H1 (cell line): ENCODE data around the gene KLF13. TPM values are rescaled to one million over a fixed set of nuclear protein-coding genes. Genes with fewer than 3 reads are reported as not detected.

Source experiments
- CTCF ChIA-PET: fragments of 300-600 bp; sonication (Branson Sonifier 250); formaldehyde crosslinking; loops from one replicate; lab custom pipeline; 2021; ENCODE audit not compliant: partially characterized antibody; lab: Charles Lee
- POLR2A ChIA-PET: fragments of 300-600 bp; sonication (Branson Sonifier 250); formaldehyde crosslinking; loops from one replicate; lab custom pipeline; 2021; ENCODE audit warnings: inconsistent platforms; ENCODE audit not compliant: partially characterized antibody; lab: Charles Lee
- DNase-seq, 2 experiments: peaks; one replicate each; pipeline versions ENCODE4 v3.0.0 to v3.0.0-alpha.2; 2010 to 2022; ENCODE audit warnings: low spot score in 2 of 2, low read depth in 1 of 2, mixed read lengths in 1 of 2
- FAIRE-seq: peaks from 2 replicates; lab custom pipeline; 2011; peaks lifted over from hg19 to GRCh38; lab: Jason Lieb, UNC
- H2AFZ ChIP-seq: 2 replicates; pipeline ENCODE4 v1.8.1; 2012; ENCODE audit warnings: low read length, inconsistent platforms
- H2AK5ac ChIP-seq: 2 replicates; pipeline ENCODE4 v1.6.1; 2013; ENCODE audit warnings: low read depth, low read length
- H2BK120ac ChIP-seq: replicated peaks from 2 replicates; pipeline ENCODE3; 2013; ENCODE audit warnings: low read depth, low read length, inconsistent platforms
- H2BK12ac ChIP-seq: 2 replicates; pipeline ENCODE4 v1.6.1; 2013; ENCODE audit warnings: low read depth, low read length
- H2BK15ac ChIP-seq: 2 replicates; pipeline ENCODE4 v1.6.1; 2013; ENCODE audit warnings: low read length
- H2BK20ac ChIP-seq: 2 replicates; pipeline ENCODE4 v1.6.1; 2013; ENCODE audit warnings: low read length
- H2BK5ac ChIP-seq: 2 replicates; pipeline ENCODE4 v1.6.1; 2013; ENCODE audit warnings: low read depth, low read length
- H3K14ac ChIP-seq: 2 replicates; pipeline ENCODE4 v1.6.1; 2013; ENCODE audit warnings: inconsistent platforms; ENCODE audit not compliant: insufficient read length
- H3K18ac ChIP-seq: 2 replicates; pipeline ENCODE4 v1.6.1; 2013; ENCODE audit warnings: low read length; ENCODE audit errors: extremely low read depth
- H3K23ac ChIP-seq: 2 replicates; pipeline ENCODE4 v1.6.1; 2013; ENCODE audit warnings: inconsistent platforms; ENCODE audit not compliant: insufficient read length
- H3K23me2 ChIP-seq: 2 replicates; pipeline ENCODE4 v1.6.1; 2013; ENCODE audit warnings: low read depth, low read length
- H3K27ac ChIP-seq: 2 replicates; pipeline ENCODE4 v1.6.1; 2011; ENCODE audit warnings: low read depth, low read length, inconsistent platforms
- H3K27me3 ChIP-seq, 4 experiments: replicated peaks in 1 of 4; 1 replicate in 1 of 4; 2 replicates in 3 of 4; pipeline versions ENCODE4 v1.6.1 to v1.8.1; 2011 to 2013; ENCODE audit warnings: low read length in 3 of 4, mild to moderate bottlenecking in 3 of 4, inconsistent platforms in 2 of 4, mixed read lengths in 2 of 4, moderate library complexity in 1 of 4; ENCODE audit not compliant: control insufficient read depth in 3 of 4, insufficient read depth in 3 of 4; ENCODE audit errors: extremely low read depth in 1 of 4
- H3K36me3 ChIP-seq, 4 experiments: 2 replicates each; pipeline versions ENCODE4 v1.6.1 to v1.8.1; 2011 to 2013; ENCODE audit warnings: mild to moderate bottlenecking in 4 of 4, low read length in 3 of 4, moderate library complexity in 2 of 4, control low read depth in 1 of 4, inconsistent platforms in 1 of 4; ENCODE audit not compliant: insufficient read depth in 4 of 4, control insufficient read depth in 2 of 4
- H3K4ac ChIP-seq: replicated peaks from 2 replicates; pipeline ENCODE3; 2013; ENCODE audit warnings: low read length, low read depth, mixed read lengths, inconsistent platforms; ENCODE audit not compliant: insufficient read length
- H3K4me1 ChIP-seq, 4 experiments: replicated peaks in 1 of 4; 1 replicate in 1 of 4; 2 replicates in 3 of 4; pipeline versions ENCODE4 v1.6.1 to v1.8.1; 2011 to 2013; ENCODE audit warnings: low read length in 3 of 4, inconsistent platforms in 2 of 4, mixed read lengths in 1 of 4; ENCODE audit not compliant: insufficient read depth in 4 of 4, control insufficient read depth in 3 of 4
- H3K4me2 ChIP-seq, 2 experiments: 2 replicates each; pipeline versions ENCODE4 v1.6.1 to v1.8.1; 2011 to 2013; ENCODE audit warnings: low read depth in 2 of 2, low read length in 2 of 2, control low read depth in 1 of 2, inconsistent platforms in 1 of 2, mild to moderate bottlenecking in 1 of 2; ENCODE audit not compliant: insufficient read depth in 1 of 2
- H3K4me3 ChIP-seq, 4 experiments: fragments of 200-600, 300-600 bp in 1 of 4; sonication (generic), shearing (Covaris generic), sonication (Bioruptor Twin) in 1 of 4; 2 replicates each; pipeline versions ENCODE4 v1.5.1 to v1.8.1; 2011 to 2016; ENCODE audit warnings: low read length in 4 of 4, low read depth in 3 of 4, control low read depth in 2 of 4, inconsistent platforms in 2 of 4, mild to moderate bottlenecking in 2 of 4, mixed read lengths in 1 of 4, moderate library complexity in 1 of 4; ENCODE audit not compliant: insufficient read depth in 2 of 4; ENCODE audit errors: extremely low read depth in 1 of 4
- H3K56ac ChIP-seq: replicated peaks from 2 replicates; pipeline ENCODE3; 2013; ENCODE audit warnings: low read depth, mild to moderate bottlenecking, mixed read lengths, low read length, inconsistent platforms; ENCODE audit not compliant: insufficient read length
- H3K79me1 ChIP-seq: 2 replicates; pipeline ENCODE4 v1.6.1; 2013; ENCODE audit warnings: low read depth, low read length, control low read depth
- H3K79me2 ChIP-seq, 2 experiments: 2 replicates each; pipeline versions ENCODE4 v1.6.1 to v1.8.1; 2012 to 2013; ENCODE audit warnings: low read length in 2 of 2, mild to moderate bottlenecking in 2 of 2, inconsistent platforms in 1 of 2; ENCODE audit not compliant: insufficient read depth in 2 of 2, control insufficient read depth in 1 of 2
- H3K9ac ChIP-seq, 4 experiments: replicated peaks in 1 of 4; 1 replicate in 1 of 4; 2 replicates in 3 of 4; pipeline versions ENCODE4 v1.6.1 to v1.8.1; 2011 to 2013; ENCODE audit warnings: low read depth in 3 of 4, low read length in 3 of 4, control low read depth in 2 of 4, mild to moderate bottlenecking in 2 of 4, moderate library complexity in 2 of 4, inconsistent platforms in 1 of 4; ENCODE audit errors: extremely low read depth in 1 of 4
- H3K9me3 ChIP-seq, 2 experiments: 2 replicates each; pipeline versions ENCODE4 v1.6.1 to v1.8.1; 2012 to 2013; ENCODE audit warnings: mild to moderate bottlenecking in 2 of 2, moderate library complexity in 2 of 2, control low read depth in 1 of 2, inconsistent platforms in 1 of 2, low read depth in 1 of 2, low read length in 1 of 2, mixed read lengths in 1 of 2; ENCODE audit not compliant: insufficient read depth in 2 of 2
- H4K20me1 ChIP-seq, 2 experiments: replicated peaks in 1 of 2; 2 replicates each; pipeline versions ENCODE3 to v1.8.1; 2011 to 2013; ENCODE audit warnings: inconsistent platforms in 2 of 2, low read length in 2 of 2, mild to moderate bottlenecking in 1 of 2; ENCODE audit not compliant: insufficient read depth in 2 of 2, control insufficient read depth in 1 of 2
- H4K5ac ChIP-seq: 2 replicates; pipeline ENCODE4 v1.6.1; 2013; ENCODE audit warnings: low read length, low read depth, mixed read lengths, inconsistent platforms; ENCODE audit not compliant: insufficient read length
- H4K8ac ChIP-seq: 2 replicates; pipeline ENCODE4 v1.8.0; 2013; ENCODE audit warnings: mild to moderate bottlenecking, moderate library complexity, low read length, inconsistent platforms; ENCODE audit not compliant: insufficient read depth; ENCODE audit errors: extremely low read depth
- H4K91ac ChIP-seq: replicated peaks from 2 replicates; pipeline ENCODE3; 2013; ENCODE audit warnings: low read length, mixed read lengths, inconsistent platforms; ENCODE audit not compliant: insufficient read length
- BACH1 ChIP-seq: IDR thresholded peaks from 2 replicates; pipeline ENCODE4 v1.6.1; 2012; ENCODE audit warnings: low read length, improper control_type of control experiment
- CBX5 ChIP-seq: fragments of 300-800, 300-1000 bp; sonication (generic); IDR thresholded peaks from 2 replicates; pipeline ENCODE4 v1.7.1; 2016; ENCODE audit warnings: antibody characterized with exemption, low read length, low read depth
- CHD2 ChIP-seq: IDR thresholded peaks from 2 replicates; pipeline ENCODE4 v1.6.1; 2012; ENCODE audit warnings: low read length, improper control_type of control experiment
- CTBP2 ChIP-seq: IDR thresholded peaks from 2 replicates; pipeline ENCODE4 v1.7.0; 2011; ENCODE audit warnings: borderline replicate concordance, mild to moderate bottlenecking, moderate library complexity, mixed read lengths, low read length; ENCODE audit not compliant: insufficient read depth, insufficient read length
- HDAC2 ChIP-seq, 2 experiments: fragments of 300-600 bp in 1 of 2; sonication (generic) in 1 of 2; IDR thresholded peaks; 2 replicates each; pipeline ENCODE4 v1.6.1; 2011 to 2012; ENCODE audit warnings: low read depth in 2 of 2, low read length in 2 of 2, mild to moderate bottlenecking in 2 of 2, moderate library complexity in 2 of 2, borderline replicate concordance in 1 of 2, inconsistent platforms in 1 of 2
- JUN ChIP-seq: IDR thresholded peaks from 2 replicates; pipeline ENCODE4 v1.6.1; 2011; ENCODE audit warnings: low read depth, mild to moderate bottlenecking, improper control_type of control experiment, low read length
- KDM5A ChIP-seq: fragments of 200-600 bp; IDR thresholded peaks from 2 replicates; pipeline ENCODE4 v1.7.1; 2012; ENCODE audit warnings: mild to moderate bottlenecking, low read length, inconsistent platforms, mixed read lengths
- NRF1 ChIP-seq: IDR thresholded peaks from 2 replicates; pipeline ENCODE4 v1.6.1; 2011; ENCODE audit warnings: mild to moderate bottlenecking, low read depth, low read length, improper control_type of control experiment
- SP2 ChIP-seq: IDR thresholded peaks from 2 replicates; pipeline ENCODE4 v1.6.1; 2012; ENCODE audit warnings: mild to moderate bottlenecking, low read length, inconsistent platforms
- TAF7 ChIP-seq: optimal IDR thresholded peaks from 2 replicates; pipeline ENCODE3; 2011; ENCODE audit warnings: low read depth, mild to moderate bottlenecking, inconsistent platforms, low read length, moderate library complexity, borderline replicate concordance
- TBP ChIP-seq: IDR thresholded peaks from 2 replicates; pipeline ENCODE4 v1.6.1; 2011; ENCODE audit warnings: low read depth, low read length, improper control_type of control experiment
- TCF12 ChIP-seq: IDR thresholded peaks from 2 replicates; pipeline ENCODE4 v1.6.1; 2011; ENCODE audit warnings: low read depth, mild to moderate bottlenecking, low read length
- WGBS, 2 experiments: shearing (Covaris generic) in 1 of 2; methylation state at CpG; one replicate each; pipeline versions ENCODE4 v1.1.6 to v1.1.7; 2013 to 2015; ENCODE audit warnings: low lambda C conversion rate in 2 of 2, mixed read lengths in 2 of 2, inconsistent platforms in 1 of 2, low coverage in 1 of 2, missing lambda C conversion rate in 1 of 2; ENCODE audit not compliant: insufficient replicate concordance in 2 of 2, insufficient coverage in 1 of 2, insufficient read length in 1 of 2; ENCODE audit errors: extremely low coverage in 1 of 2, missing lambda C conversion rate in 1 of 2; 5-methylcytosine and 5-hydroxymethylcytosine counted together
- polyA plus RNA-seq, 7 experiments: library from polyadenylated mRNA; depleted of rRNA in 3 of 7; stranded (reverse) in 5 of 7; unstranded in 2 of 7; fragments of >200 nt in 5 of 7; fragments of 200-250 nt in 2 of 7; gene quantifications; 1 replicate in 5 of 7; 2 replicates in 1 of 7; 4 replicates in 1 of 7; pipeline versions ENCODE4 v1.2.1 to v1.2.3, GENCODE V29; 2011 to 2013; ENCODE audit warnings: missing spikeins in 2 of 7, mixed read lengths in 2 of 7
- total RNA-seq: library from RNA; stranded (reverse); fragmentation: NEBNext Ultra II Directional; extraction: Animal tissue kit (Norgen Biotek cat#: 25700); gene quantifications from 2 replicates; pipeline ENCODE4 v1.2.1, GENCODE V29; 2021
- TF ChIP-seq, protein P1 (sequence below): IDR thresholded peaks from 2 replicates; pipeline ENCODE4 v1.6.1; 2011; ENCODE audit warnings: low read length, improper control_type of control experiment

Gene KLF13
- total and polyA plus RNA-seq, 2 of the 8 experiments (the other 6 are each of a cell fraction or from before 2014, with no cell fraction given), result 18.3 to 33.4 TPM

DNA sequence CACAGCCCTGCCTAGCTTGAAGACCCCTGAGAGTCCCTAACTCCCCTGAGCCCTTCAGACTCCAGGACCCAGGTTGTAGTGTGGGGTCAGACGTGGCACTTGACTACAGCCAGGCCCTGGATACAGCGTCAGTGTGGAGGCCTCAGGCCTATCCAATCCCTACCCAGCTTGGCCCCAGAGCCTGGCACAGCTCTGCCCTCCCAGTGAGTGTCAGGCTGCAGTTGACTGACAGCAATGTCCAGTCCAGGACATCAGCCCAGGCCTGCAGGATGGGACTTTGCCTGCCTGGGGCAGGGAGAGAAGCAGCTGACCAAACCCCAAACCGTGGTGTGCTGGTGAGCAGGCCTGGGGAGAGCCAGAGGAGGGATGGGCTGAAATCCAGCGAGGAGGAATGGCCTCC, 27.3 kb downstream of the KLF13 start:
- no peak overlapping the region for H3K4me2 ChIP-seq
- H3K4me1 ChIP-seq, result peaks cover 0 to 17% (median 2%) of the 10 kb centered on the region in 4 experiments; a peak in 3 of 7 replicates
- TF ChIP-seq JUN (no peak), TAF7 (no peak), NRF1 (no peak), CTBP2 (no peak), CHD2 (no peak), TCF12 (no peak), CBX5 (no peak), TBP (no peak), HDAC2 (IDR thresholded peaks at IDR 0.05; ENCODE audit: borderline replicate concordance in 1 of 2, low read depth in 2 of 2, low read length in 2 of 2) (no peak), SP2 (no peak), KDM5A (no peak), BACH1 (no peak)
- TF ChIP-seq, protein P1, sequence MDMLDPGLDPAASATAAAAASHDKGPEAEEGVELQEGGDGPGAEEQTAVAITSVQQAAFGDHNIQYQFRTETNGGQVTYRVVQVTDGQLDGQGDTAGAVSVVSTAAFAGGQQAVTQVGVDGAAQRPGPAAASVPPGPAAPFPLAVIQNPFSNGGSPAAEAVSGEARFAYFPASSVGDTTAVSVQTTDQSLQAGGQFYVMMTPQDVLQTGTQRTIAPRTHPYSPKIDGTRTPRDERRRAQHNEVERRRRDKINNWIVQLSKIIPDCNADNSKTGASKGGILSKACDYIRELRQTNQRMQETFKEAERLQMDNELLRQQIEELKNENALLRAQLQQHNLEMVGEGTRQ, result no peak

More for the DNA sequence above, 27.3 kb downstream of the KLF13 start:
- H4K91ac ChIP-seq, result no peak overlapping the region
- H2BK20ac ChIP-seq, result no peak overlapping the region
- H2BK12ac ChIP-seq, result no peak overlapping the region
- H3K4ac ChIP-seq, result no peak overlapping the region
- H3K23me2 ChIP-seq, result no peaks in the 10 kb centered on the region
- no peak overlapping the region for H3K4me3 ChIP-seq
- 0 out of 2 replicates have a peak overlapping the region, but pooled peaks have one; percentile 60 for H2BK5ac ChIP-seq
- H3K36me3 ChIP-seq, result no peaks in the 10 kb centered on the region
- no peak overlapping the region for H2AK5ac ChIP-seq
- H3K27me3 ChIP-seq, result no peaks in the 10 kb centered on the region
- H3K79me1 ChIP-seq, result peaks cover 24% of the 10 kb centered on the region
- H3K9me3 ChIP-seq, result no peaks in the 10 kb centered on the region
- no peak for FAIRE-seq
- H3K23ac ChIP-seq, result no peak overlapping the region
- H4K8ac ChIP-seq, result no peak overlapping the region
- peaks cover 0 to 45% of the 10 kb centered on the region in 2 experiments; a peak in 2 of 4 replicates for H3K79me2 ChIP-seq
- H3K27ac ChIP-seq, result no peak overlapping the region
- WGBS, 2 experiments, result 95% methylated on average over 4 of the region's 4 CpGs; no CpG with 5 or more reads in 1 of the 2 experiments
- no peak overlapping the region for H3K9ac ChIP-seq
- no peak overlapping the region for H2BK120ac ChIP-seq
- no peak overlapping the region for H2BK15ac ChIP-seq
- peaks cover 14 to 29% of the 10 kb centered on the region in 2 experiments for H4K20me1 ChIP-seq
- ChIA-PET CTCF (interaction anchor here (0.6 to 1.5 kb wide), 8 partner anchors 10 to 147 kb away, joined by 3 to 4 read pairs (median 3); no protein-coding TSS in a partner anchor), POLR2A (interaction anchor here (1.2 to 1.5 kb wide), 3 partner anchors 25 to 47 kb away, joined by 3 to 4 read pairs (median 3); partner anchors contain the start of gene KLF13)
- no peak overlapping the region for H3K14ac ChIP-seq
- no peak overlapping the region for H4K5ac ChIP-seq
- H2AFZ ChIP-seq, result no peak overlapping the region
- H3K56ac ChIP-seq, result no peak overlapping the region
- DNase-seq, result no peak
- no peak overlapping the region for H3K18ac ChIP-seq
